PFSK-1 (cell line): Measurements from ENCODE around the gene SAMD14.

Experiments
- FOXP2 ChIP-seq: optimal IDR thresholded peaks from 2 replicates; pipeline ENCODE3; 2011; ENCODE audit warnings: borderline replicate concordance, control low read depth, inconsistent platforms; ENCODE audit not compliant: insufficient read depth; ENCODE audit errors: extremely low read length, extremely low read depth
- POLR2AphosphoS5 ChIP-seq: IDR thresholded peaks from 2 replicates; pipeline ENCODE4 v1.6.1; 2012; ENCODE audit warnings: low read depth, mild to moderate bottlenecking, control low read depth, low read length, moderate library complexity
- SIN3A ChIP-seq: IDR thresholded peaks from 2 replicates; pipeline ENCODE4 v1.6.1; 2012; ENCODE audit warnings: mild to moderate bottlenecking, low read length, moderate library complexity, borderline replicate concordance; ENCODE audit not compliant: insufficient read depth
- TAF1 ChIP-seq: IDR thresholded peaks from 2 replicates; pipeline ENCODE4 v1.6.1; 2012; ENCODE audit warnings: low read length, control low read depth, borderline replicate concordance; ENCODE audit not compliant: insufficient read depth
- TF ChIP-seq, protein P1 (sequence below), 2 experiments: IDR thresholded peaks; 2 replicates each; pipeline versions ENCODE4 v1.6.1 to v1.8.0; 2011 to 2012; ENCODE audit warnings: low read depth in 2 of 2, low read length in 2 of 2, control low read depth in 1 of 2, inconsistent platforms in 1 of 2, mild to moderate bottlenecking in 1 of 2, moderate library complexity in 1 of 2; ENCODE audit not compliant: insufficient read depth in 1 of 2

Gene SAMD14

GRCh38 chr17:50075446-50076032, 54.4 kb downstream of the SAMD14 start:
- TF ChIP-seq TAF1 = no peak
- TF ChIP-seq, protein P1, sequence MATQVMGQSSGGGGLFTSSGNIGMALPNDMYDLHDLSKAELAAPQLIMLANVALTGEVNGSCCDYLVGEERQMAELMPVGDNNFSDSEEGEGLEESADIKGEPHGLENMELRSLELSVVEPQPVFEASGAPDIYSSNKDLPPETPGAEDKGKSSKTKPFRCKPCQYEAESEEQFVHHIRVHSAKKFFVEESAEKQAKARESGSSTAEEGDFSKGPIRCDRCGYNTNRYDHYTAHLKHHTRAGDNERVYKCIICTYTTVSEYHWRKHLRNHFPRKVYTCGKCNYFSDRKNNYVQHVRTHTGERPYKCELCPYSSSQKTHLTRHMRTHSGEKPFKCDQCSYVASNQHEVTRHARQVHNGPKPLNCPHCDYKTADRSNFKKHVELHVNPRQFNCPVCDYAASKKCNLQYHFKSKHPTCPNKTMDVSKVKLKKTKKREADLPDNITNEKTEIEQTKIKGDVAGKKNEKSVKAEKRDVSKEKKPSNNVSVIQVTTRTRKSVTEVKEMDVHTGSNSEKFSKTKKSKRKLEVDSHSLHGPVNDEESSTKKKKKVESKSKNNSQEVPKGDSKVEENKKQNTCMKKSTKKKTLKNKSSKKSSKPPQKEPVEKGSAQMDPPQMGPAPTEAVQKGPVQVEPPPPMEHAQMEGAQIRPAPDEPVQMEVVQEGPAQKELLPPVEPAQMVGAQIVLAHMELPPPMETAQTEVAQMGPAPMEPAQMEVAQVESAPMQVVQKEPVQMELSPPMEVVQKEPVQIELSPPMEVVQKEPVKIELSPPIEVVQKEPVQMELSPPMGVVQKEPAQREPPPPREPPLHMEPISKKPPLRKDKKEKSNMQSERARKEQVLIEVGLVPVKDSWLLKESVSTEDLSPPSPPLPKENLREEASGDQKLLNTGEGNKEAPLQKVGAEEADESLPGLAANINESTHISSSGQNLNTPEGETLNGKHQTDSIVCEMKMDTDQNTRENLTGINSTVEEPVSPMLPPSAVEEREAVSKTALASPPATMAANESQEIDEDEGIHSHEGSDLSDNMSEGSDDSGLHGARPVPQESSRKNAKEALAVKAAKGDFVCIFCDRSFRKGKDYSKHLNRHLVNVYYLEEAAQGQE (IDR thresholded peaks at IDR 0.05; ENCODE audit: insufficient read depth in 1 of 2, low read depth in 2 of 2, low read length in 2 of 2) = no peak
- no peak for TF ChIP-seq POLR2AphosphoS5
- no peak for TF ChIP-seq SIN3A
- TF ChIP-seq FOXP2 = no peak

- TF ChIP-seq SIN3A (no peak), POLR2AphosphoS5 (no peak), FOXP2 (no peak), TAF1 (no peak)
- TF ChIP-seq, protein P1 (IDR thresholded peaks at IDR 0.05; ENCODE audit: insufficient read depth in 1 of 2, low read depth in 2 of 2, low read length in 2 of 2) = no peak
Measured at GRCh38 chr17:50074227-50074626, 55.7 kb downstream of the SAMD14 start.

- no peak for TF ChIP-seq SIN3A
Measured at GRCh38 chr17:50072925-50073324, 57.0 kb downstream of the SAMD14 start.

DNA sequence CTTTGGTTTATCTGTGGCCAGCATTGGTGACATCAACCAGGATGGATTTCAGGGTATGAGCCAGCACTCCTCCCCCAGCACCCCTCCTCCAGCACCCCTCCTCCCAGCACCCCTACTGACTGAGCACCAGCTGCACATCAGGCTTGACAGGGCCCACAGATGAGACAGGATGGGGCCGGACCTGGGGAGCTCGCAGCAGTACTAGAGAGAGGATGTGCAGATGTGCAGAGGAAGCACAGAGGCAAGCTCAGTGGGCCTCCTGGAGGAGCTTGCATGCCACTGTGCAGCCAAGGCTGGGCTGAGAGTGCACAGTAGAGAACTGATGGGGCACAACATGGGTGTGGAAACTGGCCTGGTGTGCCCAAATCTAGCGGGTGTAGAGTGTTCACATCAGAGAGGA, 57.8 kb downstream of the SAMD14 start:
- TF ChIP-seq FOXP2 = no peak

- TF ChIP-seq, protein P1 (IDR thresholded peaks at IDR 0.05; ENCODE audit: insufficient read depth in 1 of 2, low read depth in 2 of 2, low read length in 2 of 2) = no peak
- TF ChIP-seq FOXP2 = no peak
- no peak for TF ChIP-seq POLR2AphosphoS5
- no peak for TF ChIP-seq TAF1
- no peak for TF ChIP-seq SIN3A
Measured at GRCh38 chr17:50071692-50072091, 58.3 kb downstream of the SAMD14 start.

DNA sequence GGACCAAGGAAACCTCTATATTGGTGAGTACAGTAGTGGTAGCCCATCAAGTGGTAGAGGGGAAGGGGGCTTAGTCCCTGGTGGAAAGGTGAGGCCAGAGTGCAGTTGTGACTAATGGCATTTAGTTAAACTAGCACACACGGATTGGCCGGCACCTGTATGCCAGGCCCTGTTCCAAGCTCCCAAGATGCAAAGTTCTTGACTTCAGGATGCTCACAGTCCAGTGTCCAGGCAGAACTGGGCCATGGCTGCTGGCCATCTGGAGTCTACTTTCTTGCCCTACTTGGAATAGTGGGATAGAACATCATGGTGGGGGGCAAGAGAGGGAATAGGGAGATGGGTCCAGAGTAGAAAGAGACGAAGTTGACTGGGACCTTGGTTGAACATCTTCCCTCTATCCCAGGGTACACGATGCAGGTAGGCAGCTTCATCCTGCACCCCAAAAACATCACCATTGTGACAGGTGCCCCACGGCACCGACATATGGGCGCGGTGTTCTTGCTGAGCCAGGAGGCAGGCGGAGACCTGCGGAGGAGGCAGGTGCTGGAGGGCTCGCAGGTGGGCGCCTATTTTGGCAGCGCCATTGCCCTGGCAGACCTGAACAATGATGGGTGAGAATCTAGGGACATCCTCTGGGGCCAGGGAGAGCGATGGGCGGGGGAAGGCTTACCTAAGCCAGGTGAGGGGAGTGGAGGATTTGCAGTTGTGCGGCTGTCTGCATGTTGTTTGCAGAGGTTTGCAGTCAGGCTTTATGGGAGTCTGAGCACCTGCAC, 58.9 kb downstream of the SAMD14 start:
- TF ChIP-seq SIN3A (no peak), FOXP2 (no peak), POLR2AphosphoS5 (no peak), TAF1 (no peak)
- TF ChIP-seq, protein P1 (IDR thresholded peaks at IDR 0.05; ENCODE audit: insufficient read depth in 1 of 2, low read depth in 2 of 2, low read length in 2 of 2) = no peak
